HG03045 (cell line): ENCODE results near the gene AIPL1.
"Not testable (repeated sequence)": the region's sequence is repeated elsewhere in the genome, so short reads cannot be mapped to it uniquely, and the experiment has no call there.

Source experiments
- ATAC-seq: cut with Tn5 transposase; IDR thresholded peaks from one replicate; pipeline ENCODE4 v1.9.1; 2021; ENCODE audit warnings: mild to moderate bottlenecking, moderate library complexity; ENCODE audit not compliant: unreplicated experiment

Gene AIPL1, protein sequence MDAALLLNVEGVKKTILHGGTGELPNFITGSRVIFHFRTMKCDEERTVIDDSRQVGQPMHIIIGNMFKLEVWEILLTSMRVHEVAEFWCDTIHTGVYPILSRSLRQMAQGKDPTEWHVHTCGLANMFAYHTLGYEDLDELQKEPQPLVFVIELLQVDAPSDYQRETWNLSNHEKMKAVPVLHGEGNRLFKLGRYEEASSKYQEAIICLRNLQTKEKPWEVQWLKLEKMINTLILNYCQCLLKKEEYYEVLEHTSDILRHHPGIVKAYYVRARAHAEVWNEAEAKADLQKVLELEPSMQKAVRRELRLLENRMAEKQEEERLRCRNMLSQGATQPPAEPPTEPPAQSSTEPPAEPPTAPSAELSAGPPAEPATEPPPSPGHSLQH

DNA sequence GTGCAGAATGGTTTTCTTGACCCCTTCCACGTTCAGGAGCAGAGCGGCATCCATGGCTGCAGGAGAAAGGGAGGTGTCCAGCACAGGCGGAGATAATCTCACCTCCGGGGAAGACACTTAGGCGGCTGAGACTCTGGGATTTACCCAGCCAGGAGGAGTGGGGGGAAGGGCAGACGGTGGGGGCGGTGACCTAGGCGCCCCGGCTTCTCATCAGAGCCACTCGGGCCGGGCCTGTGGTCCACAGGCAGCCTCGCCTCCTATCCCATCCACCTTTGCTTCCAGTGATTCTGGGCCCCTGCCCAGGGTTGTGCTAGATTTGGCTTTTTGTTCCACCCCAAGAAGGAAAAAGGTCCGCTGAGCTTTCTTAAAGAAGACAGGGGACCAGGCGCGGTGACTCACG is at the start of gene AIPL1:
Gene AIPL1, minus strand, starts transcription at position 71 of the 400 bp plus-strand sequence. Its CDS starts 17 bp downstream, at position 54.
- ATAC-seq, result no peak

GRCh38 chr17:6483507-6483906 is 48.6 kb upstream of the AIPL1 start:
- no peak for ATAC-seq

DNA sequence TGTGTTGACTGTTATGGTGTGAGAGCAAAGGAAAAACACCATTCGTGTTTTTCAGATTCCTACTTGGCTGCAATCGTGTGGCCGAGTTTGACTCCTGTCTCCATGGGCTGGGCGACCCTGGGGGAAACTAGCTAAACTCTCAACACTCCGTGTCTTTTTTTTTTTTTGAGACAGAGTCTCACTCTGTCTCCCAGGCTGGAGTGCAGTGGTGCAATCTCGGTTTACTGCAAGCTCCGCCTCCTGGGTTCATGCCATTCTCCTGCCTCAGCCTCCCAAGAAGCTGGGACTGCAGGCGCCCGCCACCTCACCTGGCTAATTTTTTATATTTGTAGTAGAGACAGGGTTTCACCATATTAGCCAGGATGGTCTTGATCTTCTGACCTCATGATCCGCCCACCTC is 47.9 kb upstream of the AIPL1 start:
- not testable (repeated sequence) for ATAC-seq

DNA sequence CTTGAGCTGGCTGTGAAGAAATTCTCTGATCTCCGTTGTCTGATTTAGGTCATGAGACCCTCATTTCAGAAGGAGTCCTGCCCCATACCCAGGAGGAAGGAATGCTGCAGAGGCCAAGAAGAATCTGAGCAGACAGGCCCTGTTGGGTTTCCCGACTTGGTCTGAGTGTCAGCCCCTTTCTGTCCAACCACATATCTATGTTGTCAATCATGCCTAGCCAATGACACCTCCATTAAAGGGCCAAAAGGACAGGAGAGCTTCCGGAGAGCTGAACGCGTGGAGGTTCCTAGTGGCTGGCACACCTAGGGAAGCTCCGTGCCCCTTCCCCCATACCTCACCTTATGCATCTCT is 47.2 kb upstream of the AIPL1 start:
- no peak for ATAC-seq

GRCh38 chr17:6480303-6480675 is 45.4 kb upstream of the AIPL1 start:
- no peak for ATAC-seq

GRCh38 chr17:6479622-6480302 is 44.8 kb upstream of the AIPL1 start:
- ATAC-seq, result no peak

- ATAC-seq, result no peak
Measured at GRCh38 chr17:6478486-6478885, 43.6 kb upstream of the AIPL1 start.

- ATAC-seq, result no peak
Measured at GRCh38 chr17:6477831-6478383, 43.0 kb upstream of the AIPL1 start.

DNA sequence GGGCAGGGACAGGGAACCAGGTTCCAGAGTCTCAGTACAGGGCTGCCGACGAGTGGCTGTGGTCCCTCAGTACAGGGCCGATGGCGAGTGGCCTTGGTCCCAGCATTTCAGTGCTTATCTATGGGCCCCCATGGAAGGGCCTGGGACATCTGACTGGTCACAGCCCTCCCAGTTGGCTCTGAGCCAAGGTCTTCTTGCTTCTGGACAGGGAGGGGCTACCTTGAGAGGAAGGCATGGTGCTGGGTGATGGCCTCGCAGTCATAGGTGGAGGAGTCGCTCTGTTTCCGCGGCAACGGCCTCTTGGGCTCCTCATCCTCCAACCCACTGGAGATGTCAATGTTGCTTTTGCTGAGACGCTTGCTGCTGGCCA is 41.9 kb upstream of the AIPL1 start:
- no peak for ATAC-seq

GRCh38 chr17:6476076-6476809 is 41.3 kb upstream of the AIPL1 start:
- no peak for ATAC-seq

DNA sequence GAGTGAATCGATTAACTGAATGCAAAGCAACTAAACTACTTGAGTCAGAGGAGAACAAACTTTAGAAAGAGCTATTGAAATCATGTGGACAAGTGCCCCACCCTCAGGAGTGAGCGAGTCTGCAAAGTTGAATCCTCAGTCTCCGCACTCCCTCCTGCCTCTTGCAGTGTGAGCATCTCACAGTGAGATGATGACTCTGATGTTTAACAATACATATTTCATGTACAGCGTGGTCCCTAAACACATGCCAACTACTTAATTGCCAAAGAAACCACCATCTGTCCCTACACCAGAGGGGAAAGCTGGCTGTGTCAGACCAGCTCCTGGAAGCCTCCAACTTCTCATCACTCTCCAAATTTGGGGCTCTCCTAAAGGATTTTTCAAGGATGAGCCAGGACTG is 40.5 kb upstream of the AIPL1 start:
- ATAC-seq, result no peak

DNA sequence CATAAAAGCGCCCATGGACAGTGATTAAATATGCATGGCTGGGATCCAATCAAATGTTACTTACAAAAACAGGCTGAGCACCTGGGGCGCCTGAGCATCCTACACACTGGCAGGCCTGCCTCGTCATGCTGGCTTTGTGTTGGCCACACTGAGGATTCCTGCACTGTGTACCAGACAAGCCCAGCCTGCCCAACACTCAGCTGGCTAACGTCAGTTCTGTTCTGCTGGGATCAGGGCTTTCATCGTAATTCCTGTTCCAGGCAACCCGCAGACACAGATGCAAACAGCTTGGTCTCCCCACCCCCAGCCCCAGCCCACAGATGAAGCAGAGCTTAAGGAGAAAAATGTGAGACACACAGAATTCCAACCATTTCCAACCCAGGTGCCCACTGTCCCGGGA is 40.0 kb upstream of the AIPL1 start:
- no peak for ATAC-seq

GRCh38 chr17:6474376-6474775 is 39.5 kb upstream of the AIPL1 start:
- no peak for ATAC-seq

- ATAC-seq, result no peak
Measured at GRCh38 chr17:6473128-6473767, 38.3 kb upstream of the AIPL1 start.

DNA sequence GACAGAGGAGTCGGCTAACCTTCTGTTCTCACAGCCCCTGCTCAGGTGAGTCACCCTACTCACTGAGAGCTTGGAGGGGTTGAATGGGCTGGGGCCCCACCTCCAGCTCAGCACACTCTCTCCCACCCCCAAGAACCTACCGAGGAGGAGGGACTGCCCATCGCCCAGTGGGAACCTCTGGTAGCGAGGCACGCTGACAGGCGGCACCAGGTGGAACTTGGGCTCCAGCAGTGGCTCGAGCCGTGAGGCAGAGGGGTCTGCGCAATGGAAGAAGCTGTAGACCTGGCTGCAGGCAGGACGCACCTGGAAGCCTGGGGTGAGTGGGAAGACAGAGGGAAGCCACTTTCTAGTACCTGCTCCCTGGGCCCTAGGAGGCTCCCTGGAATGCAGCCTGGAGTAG is 37.6 kb upstream of the AIPL1 start:
- ATAC-seq, result no peak

GRCh38 chr17:6471531-6472465 is 36.9 kb upstream of the AIPL1 start:
- ATAC-seq, result no peak

DNA sequence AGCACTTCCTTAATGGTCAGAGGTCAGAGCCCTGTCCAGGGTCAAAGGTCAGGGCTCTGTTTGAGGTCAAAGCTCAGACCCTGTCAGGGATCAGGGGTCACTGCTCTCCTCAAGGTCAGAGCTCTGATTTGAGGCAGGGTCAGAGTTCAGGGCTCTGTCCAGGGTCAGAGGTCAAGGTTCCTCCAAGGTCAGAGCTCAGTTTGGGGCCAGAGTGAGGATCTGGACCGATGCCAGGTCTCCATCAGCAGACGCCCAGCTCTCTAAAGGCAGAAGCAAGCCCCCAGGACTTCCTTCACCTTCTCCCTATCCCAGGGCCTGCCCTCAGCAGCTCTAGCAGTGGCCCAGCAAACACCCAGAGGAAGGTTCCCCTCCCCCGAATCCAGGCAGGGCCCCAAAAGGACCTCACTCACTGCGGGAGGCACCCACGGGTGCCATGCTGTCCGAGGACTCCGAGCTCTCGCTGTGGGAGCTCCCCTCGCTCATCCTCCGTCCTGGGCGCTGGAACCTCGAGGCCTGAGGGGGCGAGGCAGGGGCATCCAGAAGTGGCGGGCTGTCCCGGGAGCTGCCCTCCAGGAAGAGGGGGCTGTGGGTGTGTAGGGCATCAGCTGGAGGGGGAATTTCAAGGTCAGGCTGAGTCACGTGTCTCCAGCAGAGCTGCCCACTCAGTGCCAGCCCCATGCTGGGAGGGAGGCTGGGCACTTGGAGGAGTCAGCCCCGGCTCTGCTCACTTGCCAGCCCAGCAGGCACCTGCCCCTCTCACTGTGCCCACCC is 36.0 kb upstream of the AIPL1 start:
- ATAC-seq, result no peak

DNA sequence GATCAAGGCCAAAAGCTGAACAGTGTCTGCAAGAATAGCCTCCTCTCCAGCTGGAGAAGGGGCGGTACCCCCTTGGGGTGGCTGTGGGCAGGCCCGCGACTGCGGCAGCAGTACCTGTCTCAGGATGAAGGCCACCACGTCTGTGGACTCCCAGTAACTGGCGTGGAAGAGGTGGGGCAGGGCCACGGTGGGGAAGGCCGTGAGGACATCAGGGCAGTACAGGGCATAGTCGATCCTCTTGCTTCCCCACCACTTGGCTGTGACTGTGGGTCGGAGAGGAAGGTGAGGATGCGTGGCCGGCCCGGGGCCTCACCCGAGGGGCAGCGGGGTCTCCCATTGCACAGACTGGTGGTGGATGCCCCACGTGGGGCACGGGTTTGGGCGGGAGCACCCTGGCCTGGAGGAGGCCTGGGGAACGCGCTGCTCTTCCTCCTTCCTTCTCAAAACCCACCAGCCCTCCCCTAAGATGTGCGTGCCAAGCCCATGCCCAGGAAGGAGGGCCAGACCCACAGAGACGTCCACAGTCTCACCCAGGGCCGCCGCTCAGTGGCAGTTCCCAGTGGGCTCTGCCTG is 35.3 kb upstream of the AIPL1 start:
- no peak for ATAC-seq
